Eye (tissue), 1 donor: Measurements from ENCODE around the gene DNMT3A.

Experiments
- DNase-seq: peaks from one replicate; pipeline ENCODE4 v3.0.0-alpha.2; 2015

DNMT3A gene

GRCh38 chr2:25197336-25198208 lies 144.2 kb downstream of the DNMT3A start:
- DNase-seq = no peak

- no peak for DNase-seq
Measured at GRCh38 chr2:25194576-25195122, 147.1 kb downstream of the DNMT3A start.

GRCh38 chr2:25190536-25190935 lies 151.2 kb downstream of the DNMT3A start:
- no peak for DNase-seq

GRCh38 chr2:25188405-25188804 lies 153.3 kb downstream of the DNMT3A start:
- no peak for DNase-seq

- peak; percentile 42 for DNase-seq
Measured at GRCh38 chr2:25187729-25188350, 153.9 kb downstream of the DNMT3A start.

- DNase-seq = no peak
Measured at GRCh38 chr2:25184254-25184653, 157.5 kb downstream of the DNMT3A start.

- peak; percentile 49 for DNase-seq
Measured at GRCh38 chr2:25178976-25179375, 162.7 kb downstream of the DNMT3A start.
